Measurements from ENCODE around the gene CFAP46.

GRCh38 chr10:132922872-132923271 is 19.5 kb downstream of the CFAP46 start:
- TF ChIP-seq CTCF (IDR thresholded peaks at IDR 0.05) (no peak), POLR2A (IDR thresholded peaks at IDR 0.05) (no peak)

All from Peyer's patch (tissue), 4 donors.